PFSK-1 (cell line): ENCODE measurements around the gene IFIT1.

ENCODE experiments used
- FOXP2 ChIP-seq: optimal IDR thresholded peaks from 2 replicates; pipeline ENCODE3; 2011; ENCODE audit warnings: borderline replicate concordance, control low read depth, inconsistent platforms; ENCODE audit not compliant: insufficient read depth; ENCODE audit errors: extremely low read length, extremely low read depth
- POLR2AphosphoS5 ChIP-seq: IDR thresholded peaks from 2 replicates; pipeline ENCODE4 v1.6.1; 2012; ENCODE audit warnings: low read depth, mild to moderate bottlenecking, control low read depth, low read length, moderate library complexity
- SIN3A ChIP-seq: IDR thresholded peaks from 2 replicates; pipeline ENCODE4 v1.6.1; 2012; ENCODE audit warnings: mild to moderate bottlenecking, low read length, moderate library complexity, borderline replicate concordance; ENCODE audit not compliant: insufficient read depth
- TAF1 ChIP-seq: IDR thresholded peaks from 2 replicates; pipeline ENCODE4 v1.6.1; 2012; ENCODE audit warnings: low read length, control low read depth, borderline replicate concordance; ENCODE audit not compliant: insufficient read depth

- TF ChIP-seq POLR2AphosphoS5 (no peak), SIN3A (peak; percentile 64; the same call in 1 of the 2 replicates), FOXP2 (no peak), TAF1 (no peak)
Observed at GRCh38 chr10:89373916-89374711, 18.3 kb upstream of the IFIT1 start.
